Measurements from ENCODE around the gene RPS26. TPM values are rescaled to one million over a fixed set of nuclear protein-coding genes. Genes with fewer than 3 reads are reported as not detected.

RPS26 gene
- total and polyA plus RNA-seq, 2 of the 13 experiments (the other 11 are each of a cell fraction or from before 2014, with no cell fraction given), result 150 to 421 TPM

DNA sequence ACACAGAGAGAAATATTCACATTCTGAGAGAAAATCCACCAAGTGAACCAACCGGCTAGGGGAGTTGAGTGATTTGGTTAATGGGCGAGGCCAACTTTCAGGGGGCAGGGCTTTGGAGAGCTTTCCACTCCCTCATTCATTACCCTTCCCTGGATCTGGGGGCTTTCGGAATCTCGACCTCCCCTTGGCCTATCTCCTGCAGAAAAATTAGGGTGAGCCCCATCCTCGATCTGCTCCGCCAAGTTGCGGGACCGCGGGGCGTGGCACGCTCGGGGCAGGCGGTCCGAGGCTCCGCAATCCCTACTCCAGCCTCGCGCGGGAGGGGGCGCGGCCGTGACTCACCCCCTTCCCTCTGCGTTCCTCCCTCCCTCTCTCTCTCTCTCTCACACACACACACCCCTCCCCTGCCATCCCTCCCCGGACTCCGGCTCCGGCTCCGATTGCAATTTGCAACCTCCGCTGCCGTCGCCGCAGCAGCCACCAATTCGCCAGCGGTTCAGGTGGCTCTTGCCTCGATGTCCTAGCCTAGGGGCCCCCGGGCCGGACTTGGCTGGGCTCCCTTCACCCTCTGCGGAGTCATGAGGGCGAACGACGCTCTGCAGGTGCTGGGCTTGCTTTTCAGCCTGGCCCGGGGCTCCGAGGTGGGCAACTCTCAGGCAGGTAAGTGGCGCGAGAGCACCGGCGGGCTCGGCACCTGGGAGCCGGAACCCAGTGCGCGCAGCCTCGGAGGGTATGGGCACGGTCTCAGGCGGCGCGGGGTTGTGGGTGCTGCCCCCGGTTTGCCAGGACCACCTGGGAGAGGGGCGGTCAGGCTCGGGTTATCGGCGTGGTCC, 38.2 kb downstream of the RPS26 start, which contains the start of gene ERBB3 (continued):
- TF ChIP-seq, protein P1, sequence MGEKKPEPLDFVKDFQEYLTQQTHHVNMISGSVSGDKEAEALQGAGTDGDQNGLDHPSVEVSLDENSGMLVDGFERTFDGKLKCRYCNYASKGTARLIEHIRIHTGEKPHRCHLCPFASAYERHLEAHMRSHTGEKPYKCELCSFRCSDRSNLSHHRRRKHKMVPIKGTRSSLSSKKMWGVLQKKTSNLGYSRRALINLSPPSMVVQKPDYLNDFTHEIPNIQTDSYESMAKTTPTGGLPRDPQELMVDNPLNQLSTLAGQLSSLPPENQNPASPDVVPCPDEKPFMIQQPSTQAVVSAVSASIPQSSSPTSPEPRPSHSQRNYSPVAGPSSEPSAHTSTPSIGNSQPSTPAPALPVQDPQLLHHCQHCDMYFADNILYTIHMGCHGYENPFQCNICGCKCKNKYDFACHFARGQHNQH (CRISPR knock-in tag; IDR thresholded peaks at IDR 0.05), result peak; percentile 48
- TF ChIP-seq ZBTB7B (CRISPR knock-in tag; IDR thresholded peaks at IDR 0.05), result peak; percentile 73; the same call in 1 of the 2 replicates
- no peak for TF ChIP-seq ZNF562 (CRISPR knock-in tag; IDR thresholded peaks at IDR 0.05; ENCODE audit: borderline replicate concordance)
- peak; percentile 65 for TF ChIP-seq TEAD3 (CRISPR knock-in tag; optimal IDR thresholded peaks at IDR 0.05; ENCODE audit: borderline replicate concordance)
- TF ChIP-seq, protein P2, sequence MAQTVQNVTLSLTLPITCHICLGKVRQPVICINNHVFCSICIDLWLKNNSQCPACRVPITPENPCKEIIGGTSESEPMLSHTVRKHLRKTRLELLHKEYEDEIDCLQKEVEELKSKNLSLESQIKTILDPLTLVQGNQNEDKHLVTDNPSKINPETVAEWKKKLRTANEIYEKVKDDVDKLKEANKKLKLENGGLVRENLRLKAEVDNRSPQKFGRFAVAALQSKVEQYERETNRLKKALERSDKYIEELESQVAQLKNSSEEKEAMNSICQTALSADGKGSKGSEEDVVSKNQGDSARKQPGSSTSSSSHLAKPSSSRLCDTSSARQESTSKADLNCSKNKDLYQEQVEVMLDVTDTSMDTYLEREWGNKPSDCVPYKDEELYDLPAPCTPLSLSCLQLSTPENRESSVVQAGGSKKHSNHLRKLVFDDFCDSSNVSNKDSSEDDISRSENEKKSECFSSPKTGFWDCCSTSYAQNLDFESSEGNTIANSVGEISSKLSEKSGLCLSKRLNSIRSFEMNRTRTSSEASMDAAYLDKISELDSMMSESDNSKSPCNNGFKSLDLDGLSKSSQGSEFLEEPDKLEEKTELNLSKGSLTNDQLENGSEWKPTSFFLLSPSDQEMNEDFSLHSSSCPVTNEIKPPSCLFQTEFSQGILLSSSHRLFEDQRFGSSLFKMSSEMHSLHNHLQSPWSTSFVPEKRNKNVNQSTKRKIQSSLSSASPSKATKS (CRISPR knock-in tag; IDR thresholded peaks at IDR 0.05), result no peak
- TF ChIP-seq ZNF615 (CRISPR knock-in tag; IDR thresholded peaks at IDR 0.05; ENCODE audit: borderline replicate concordance), result peak; percentile 37; the same call in 1 of the 2 replicates
- TF ChIP-seq ZNF263 (CRISPR knock-in tag; IDR thresholded peaks at IDR 0.05), result peak; percentile 88
- no peak for TF ChIP-seq ZMYM4 (CRISPR knock-in tag; IDR thresholded peaks at IDR 0.05)
- TF ChIP-seq, protein P3, sequence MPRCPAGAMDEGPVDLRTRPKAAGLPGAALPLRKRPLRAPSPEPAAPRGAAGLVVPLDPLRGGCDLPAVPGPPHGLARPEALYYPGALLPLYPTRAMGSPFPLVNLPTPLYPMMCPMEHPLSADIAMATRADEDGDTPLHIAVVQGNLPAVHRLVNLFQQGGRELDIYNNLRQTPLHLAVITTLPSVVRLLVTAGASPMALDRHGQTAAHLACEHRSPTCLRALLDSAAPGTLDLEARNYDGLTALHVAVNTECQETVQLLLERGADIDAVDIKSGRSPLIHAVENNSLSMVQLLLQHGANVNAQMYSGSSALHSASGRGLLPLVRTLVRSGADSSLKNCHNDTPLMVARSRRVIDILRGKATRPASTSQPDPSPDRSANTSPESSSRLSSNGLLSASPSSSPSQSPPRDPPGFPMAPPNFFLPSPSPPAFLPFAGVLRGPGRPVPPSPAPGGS (CRISPR knock-in tag; IDR thresholded peaks at IDR 0.05), result no peak
- TF ChIP-seq, protein P4, sequence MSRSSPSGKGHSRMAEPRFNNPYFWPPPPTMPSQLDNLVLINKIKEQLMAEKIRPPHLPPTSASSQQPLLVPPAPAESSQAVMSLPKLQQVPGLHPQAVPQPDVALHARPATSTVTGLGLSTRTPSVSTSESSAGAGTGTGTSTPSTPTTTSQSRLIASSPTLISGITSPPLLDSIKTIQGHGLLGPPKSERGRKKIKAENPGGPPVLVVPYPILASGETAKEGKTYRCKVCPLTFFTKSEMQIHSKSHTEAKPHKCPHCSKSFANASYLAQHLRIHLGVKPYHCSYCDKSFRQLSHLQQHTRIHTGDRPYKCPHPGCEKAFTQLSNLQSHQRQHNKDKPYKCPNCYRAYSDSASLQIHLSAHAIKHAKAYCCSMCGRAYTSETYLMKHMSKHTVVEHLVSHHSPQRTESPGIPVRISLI (CRISPR knock-in tag; IDR thresholded peaks at IDR 0.05; ENCODE audit: borderline replicate concordance), result no peak
- 0 out of 2 replicates have a peak, but pooled peaks have one; percentile 18 for TF ChIP-seq CHD2 (IDR thresholded peaks at IDR 0.05; ENCODE audit: low read depth, low read length)
- TF ChIP-seq, protein P5, sequence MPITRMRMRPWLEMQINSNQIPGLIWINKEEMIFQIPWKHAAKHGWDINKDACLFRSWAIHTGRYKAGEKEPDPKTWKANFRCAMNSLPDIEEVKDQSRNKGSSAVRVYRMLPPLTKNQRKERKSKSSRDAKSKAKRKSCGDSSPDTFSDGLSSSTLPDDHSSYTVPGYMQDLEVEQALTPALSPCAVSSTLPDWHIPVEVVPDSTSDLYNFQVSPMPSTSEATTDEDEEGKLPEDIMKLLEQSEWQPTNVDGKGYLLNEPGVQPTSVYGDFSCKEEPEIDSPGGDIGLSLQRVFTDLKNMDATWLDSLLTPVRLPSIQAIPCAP (CRISPR knock-in tag; IDR thresholded peaks at IDR 0.05; ENCODE audit: low read depth), result no peak
- no peak for TF ChIP-seq XBP1 (CRISPR knock-in tag; IDR thresholded peaks at IDR 0.05)
- no peak for TF ChIP-seq GFI1 (CRISPR knock-in tag; IDR thresholded peaks at IDR 0.05; ENCODE audit: borderline replicate concordance)
- TF ChIP-seq RFX3 (CRISPR knock-in tag; IDR thresholded peaks at IDR 0.05), result no peak
- peak; percentile 60 for TF ChIP-seq GATAD1 (CRISPR knock-in tag; IDR thresholded peaks at IDR 0.05)
- TF ChIP-seq, protein P6, sequence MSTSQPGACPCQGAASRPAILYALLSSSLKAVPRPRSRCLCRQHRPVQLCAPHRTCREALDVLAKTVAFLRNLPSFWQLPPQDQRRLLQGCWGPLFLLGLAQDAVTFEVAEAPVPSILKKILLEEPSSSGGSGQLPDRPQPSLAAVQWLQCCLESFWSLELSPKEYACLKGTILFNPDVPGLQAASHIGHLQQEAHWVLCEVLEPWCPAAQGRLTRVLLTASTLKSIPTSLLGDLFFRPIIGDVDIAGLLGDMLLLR (CRISPR knock-in tag; IDR thresholded peaks at IDR 0.05), result no peak; the same call in 1 of the 2 replicates
- TF ChIP-seq MAFG (CRISPR knock-in tag; IDR thresholded peaks at IDR 0.05), result 0 out of 2 replicates have a peak, but pooled peaks have one; percentile 30
- TF ChIP-seq, protein P7, sequence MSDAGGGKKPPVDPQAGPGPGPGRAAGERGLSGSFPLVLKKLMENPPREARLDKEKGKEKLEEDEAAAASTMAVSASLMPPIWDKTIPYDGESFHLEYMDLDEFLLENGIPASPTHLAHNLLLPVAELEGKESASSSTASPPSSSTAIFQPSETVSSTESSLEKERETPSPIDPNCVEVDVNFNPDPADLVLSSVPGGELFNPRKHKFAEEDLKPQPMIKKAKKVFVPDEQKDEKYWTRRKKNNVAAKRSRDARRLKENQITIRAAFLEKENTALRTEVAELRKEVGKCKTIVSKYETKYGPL (CRISPR knock-in tag; IDR thresholded peaks at IDR 0.05), result 0 out of 2 replicates have a peak, but pooled peaks have one; percentile 25
- TF ChIP-seq FOXO1 (CRISPR knock-in tag; IDR thresholded peaks at IDR 0.05), result peak; percentile 49
- peak; percentile 70 for TF ChIP-seq BORCS8-MEF2B (CRISPR knock-in tag; IDR thresholded peaks at IDR 0.05)
- no peak; the same call in none of the 2 replicates for TF ChIP-seq RXRA (CRISPR knock-in tag; IDR thresholded peaks at IDR 0.05)
